ENCODE data around the gene SLC25A41. TPM values are rescaled to one million over a fixed set of nuclear protein-coding genes. Genes with fewer than 3 reads are reported as not detected.
A peak's percentile ranks its signal among the peaks of the same experiment; 100 is the strongest.

SLC25A41 gene
- polyA plus RNA-seq, 1 donor (not counting 4 experiments of a cell fraction or from before 2014, with no cell fraction given) = not detected

GRCh38 chr19:6393983-6394412 is 39.6 kb downstream of the SLC25A41 start:
- Histone ChIP-seq H3K9me1 (ENCODE audit: control insufficient read depth, extremely low read depth, insufficient read depth, low read length) (no peaks in the 10 kb centered on the region), H3K9ac (ENCODE audit: control insufficient read depth, extremely low read depth, insufficient read depth, low read length) (peak overlapping the region; percentile 95), H3K9me3 (ENCODE audit: control insufficient read depth, low read depth, low read length) (no peaks in the 10 kb centered on the region), H3K4me3 (ENCODE audit: control insufficient read depth in 2 of 3, extremely low read depth in 1 of 3, insufficient read depth in 2 of 3, low read depth in 1 of 3, low read length in 3 of 3) (peak overlapping the region; percentile 96 to 99 (median 98)), H3K27me3 (ENCODE audit: control insufficient read depth, extremely low read depth, insufficient read depth, low read length) (no peaks in the 10 kb centered on the region), H2AFZ (ENCODE audit: control insufficient read depth, low read length) (peak overlapping the region; percentile 97), H3K27ac (ENCODE audit: control insufficient read depth, insufficient read depth, low read length) (peak overlapping the region; percentile 89), H3K4me2 (ENCODE audit: control insufficient read depth, extremely low read depth, insufficient read depth, low read depth, low read length) (peak overlapping the region; percentile 100), H3K4me1 (ENCODE audit: control insufficient read depth, extremely low read depth, insufficient read depth, low read length) (peaks cover 13% of the 10 kb centered on the region), H3K36me3 (ENCODE audit: control insufficient read depth in 2 of 2, extremely low read depth in 1 of 2, insufficient read depth in 2 of 2, low read length in 2 of 2) (peaks cover 7 to 12% of the 10 kb centered on the region in 2 experiments), H4K20me1 (ENCODE audit: control insufficient read depth, extremely low read depth, insufficient read depth, low read length) (peaks cover 2% of the 10 kb centered on the region), H3K79me2 (ENCODE audit: control insufficient read depth, insufficient read depth, low read length) (peaks cover 22% of the 10 kb centered on the region)
- TF ChIP-seq CTCF (optimal IDR thresholded peaks at IDR 0.05 in 1 of 3, IDR thresholded peaks at IDR 0.05 in 1 of 3, conservative IDR thresholded peaks at IDR 0.05 in 1 of 3; ENCODE audit: extremely low read depth in 1 of 3, insufficient read depth in 2 of 3, low read length in 3 of 3) = no peak
- dilution Hi-C loops (cut with MboI; ENCODE audit: extremely low pct_ligation_motif_present, low sequenced_read_pairs) = no loop called here
- FAIRE-seq = peak; percentile 29
- no peak for DNase-seq (ENCODE audit: low read depth, low spot score)

DNA sequence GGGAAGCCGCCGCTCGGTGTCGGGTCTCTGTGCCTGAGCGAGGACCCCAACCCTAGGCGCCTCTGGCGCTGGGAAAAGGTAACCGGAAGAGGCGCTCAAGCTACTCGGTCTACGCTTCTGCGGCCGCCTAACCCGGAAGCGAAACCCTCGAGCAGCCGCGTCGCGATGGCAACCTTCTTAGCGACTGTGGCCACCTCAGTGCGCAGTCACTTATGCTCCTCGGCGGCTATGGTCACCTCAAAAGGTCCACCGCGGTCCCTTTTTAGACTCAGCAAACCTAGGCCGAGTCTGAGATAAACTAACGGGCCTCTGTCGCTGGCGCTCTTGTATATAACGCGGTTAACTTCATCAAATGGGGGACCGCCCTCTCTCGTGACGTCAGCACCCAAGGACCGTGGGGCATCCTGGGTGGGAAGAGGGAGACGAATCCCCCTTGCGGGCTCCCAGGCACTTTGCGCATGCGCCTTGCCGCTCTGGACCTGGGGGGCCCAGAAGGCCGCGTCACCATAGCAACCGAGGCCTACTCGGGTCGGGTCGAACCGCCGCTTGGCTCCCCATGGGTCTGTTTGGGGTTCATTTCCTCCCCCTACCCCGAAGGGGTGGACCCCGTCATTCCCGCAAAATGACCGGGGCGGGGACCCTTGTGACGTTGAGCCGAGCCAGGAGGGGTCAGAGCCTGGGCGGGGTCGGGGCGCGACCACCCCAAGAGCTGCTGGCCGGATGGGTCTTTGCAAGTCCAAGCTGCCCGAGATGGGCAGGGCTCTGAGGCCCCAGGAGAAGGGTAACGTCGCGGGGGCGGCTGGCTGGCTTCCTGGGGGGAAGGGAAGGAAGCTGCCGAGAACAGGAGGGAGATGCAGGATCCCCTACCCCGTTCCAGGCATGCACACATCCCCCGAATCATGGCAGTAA is 40.2 kb downstream of the SLC25A41 start, which contains the start of gene GTF2F1:
Gene GTF2F1 (minus strand): TSS at position 91 of the 909 bp plus-strand sequence. CDS start 169 bp downstream, outside the sequence.
- FAIRE-seq = peak; percentile 84
- dilution Hi-C loops (cut with MboI; ENCODE audit: extremely low pct_ligation_motif_present, low sequenced_read_pairs) = no loop called here
- H3K79me2 ChIP-seq (ENCODE audit: control insufficient read depth, insufficient read depth, low read length) = peaks cover 24% of the 10 kb centered on the region

More for the DNA sequence above, 40.2 kb downstream of the SLC25A41 start, which contains the start of gene GTF2F1:
- TF ChIP-seq EZH2 (IDR thresholded peaks at IDR 0.05; ENCODE audit: low read length) (no peak), CTCF (optimal IDR thresholded peaks at IDR 0.05 in 1 of 3, IDR thresholded peaks at IDR 0.05 in 1 of 3, conservative IDR thresholded peaks at IDR 0.05 in 1 of 3; ENCODE audit: extremely low read depth in 1 of 3, insufficient read depth in 2 of 3, low read length in 3 of 3) (peak in 2 of 3 experiments; percentile 20 to 37)
- peaks cover 2% of the 10 kb centered on the region for H4K20me1 ChIP-seq (ENCODE audit: control insufficient read depth, extremely low read depth, insufficient read depth, low read length)
- peak within 1 kb of the TSS; percentile 100 for H3K4me2 ChIP-seq (ENCODE audit: control insufficient read depth, extremely low read depth, insufficient read depth, low read depth, low read length)
- peak within 1 kb of the TSS; percentile 89 for H3K27ac ChIP-seq (ENCODE audit: control insufficient read depth, insufficient read depth, low read length)
- H3K36me3 ChIP-seq (ENCODE audit: control insufficient read depth in 2 of 2, extremely low read depth in 1 of 2, insufficient read depth in 2 of 2, low read length in 2 of 2) = peaks cover 11 to 15% of the 10 kb centered on the region in 2 experiments
- peak within 1 kb of the TSS; percentile 95 for H3K9ac ChIP-seq (ENCODE audit: control insufficient read depth, extremely low read depth, insufficient read depth, low read length)
- H3K27me3 ChIP-seq (ENCODE audit: control insufficient read depth, extremely low read depth, insufficient read depth, low read length) = no peaks in the 10 kb centered on the region
- peak within 1 kb of the TSS; percentile 97 for H2AFZ ChIP-seq (ENCODE audit: control insufficient read depth, low read length)
- H3K4me3 ChIP-seq (ENCODE audit: control insufficient read depth in 2 of 3, extremely low read depth in 1 of 3, insufficient read depth in 2 of 3, low read depth in 1 of 3, low read length in 3 of 3) = peak within 1 kb of the TSS; percentile 96 to 99 (median 98)
- DNase-seq (ENCODE audit: low read depth, low spot score) = peak; percentile 90
- no peaks in the 10 kb centered on the region for H3K9me3 ChIP-seq (ENCODE audit: control insufficient read depth, low read depth, low read length)
- no peaks in the 10 kb centered on the region for H3K9me1 ChIP-seq (ENCODE audit: control insufficient read depth, extremely low read depth, insufficient read depth, low read length)
- peaks cover 13% of the 10 kb centered on the region for H3K4me1 ChIP-seq (ENCODE audit: control insufficient read depth, extremely low read depth, insufficient read depth, low read length)
